HepG2 (cell line): ENCODE data around the gene PFKM. TPM values are rescaled to one million over a fixed set of nuclear protein-coding genes. Genes with fewer than 3 reads are reported as not detected.

ENCODE experiments used
- ATAC-seq: fragments of 200-7000 bp; cut with Tn5 transposase; 3 replicates; pipeline ENCODE4 v1.9.1; 2020; ENCODE audit warnings: mild to moderate bottlenecking, moderate library complexity
- BruUV-seq: library from RNA; stranded (reverse); fragments of 400-500 nt; replicated peaks from 2 replicates; lab custom pipeline; 2021; lab: Mats Ljungman, UMichigan
- CTCF ChIA-PET: fragments of 300-600 bp; formaldehyde crosslinking; extraction: SDS; loops from one replicate; lab custom pipeline; 2021; ENCODE audit warnings: low total read pairs, inconsistent platforms, low intra/inter-chr PET ratio; lab: Yijun Ruan, JAX
- POLR2A ChIA-PET: fragments of 350-600 bp; sonication (Branson Sonifier 250); formaldehyde crosslinking; loops from one replicate; lab custom pipeline; 2020; ENCODE audit warnings: antibody characterized with exemption, inconsistent platforms; lab: Yijun Ruan, JAX
- DNase-seq: peaks from one replicate; pipeline ENCODE4 v3.0.0-alpha.2; 2015; ENCODE audit warnings: low spot score
- FAIRE-seq: peaks from 3 replicates; lab custom pipeline; 2011; peaks lifted over from hg19 to GRCh38; lab: Jason Lieb, UNC
- H2AFZ ChIP-seq: one replicate; pipeline ENCODE4 v1.6.1; 2011; ENCODE audit warnings: low read length, inconsistent platforms
- H3K27ac ChIP-seq: fragments of 300-600 bp; 3 replicates; pipeline ENCODE4 v1.8.0; 2011; ENCODE audit warnings: mixed run types, mild to moderate bottlenecking, mixed read lengths, low read length, inconsistent platforms; ENCODE audit not compliant: insufficient read depth; ENCODE audit errors: extremely low read length
- H3K27me3 ChIP-seq, 2 experiments: fragments of 200-600 bp in 1 of 2; 2 replicates in 1 of 2; 3 replicates in 1 of 2; pipeline versions ENCODE4 v1.6.0 to v1.8.0; 2011; ENCODE audit warnings: low read length in 2 of 2, mild to moderate bottlenecking in 2 of 2, moderate library complexity in 2 of 2, inconsistent platforms in 1 of 2; ENCODE audit not compliant: insufficient read depth in 2 of 2, control insufficient read depth in 1 of 2
- H3K36me3 ChIP-seq, 2 experiments: fragments of 200-600 bp in 1 of 2; replicated peaks in 1 of 2; 2 replicates in 1 of 2; 3 replicates in 1 of 2; pipeline versions ENCODE4 v1.5.1 to v1.8.0; 2011; ENCODE audit warnings: low read length in 2 of 2, inconsistent platforms in 1 of 2; ENCODE audit not compliant: insufficient read depth in 2 of 2, control insufficient read depth in 1 of 2
- H3K4me1 ChIP-seq: 2 replicates; pipeline ENCODE4 v1.5.1; 2012; ENCODE audit warnings: low read length, inconsistent platforms; ENCODE audit not compliant: insufficient read depth
- H3K4me2 ChIP-seq: 2 replicates; pipeline ENCODE4 v1.6.0; 2011; ENCODE audit warnings: low read depth, low read length, inconsistent platforms
- H3K4me3 ChIP-seq, 3 experiments: fragments of 200-600 bp in 1 of 3; sonication (generic), shearing (Covaris generic) in 1 of 3; replicated peaks in 1 of 3; 2 replicates each; pipeline ENCODE4 v1.5.1; 2011 to 2016; ENCODE audit warnings: low read length in 3 of 3, inconsistent platforms in 2 of 3, low read depth in 2 of 3, mild to moderate bottlenecking in 2 of 3, control low read depth in 1 of 3, mixed read lengths in 1 of 3; ENCODE audit not compliant: insufficient read depth in 1 of 3
- H3K79me2 ChIP-seq: one replicate; pipeline ENCODE4 v1.6.1; 2011; ENCODE audit warnings: low read length, inconsistent platforms; ENCODE audit not compliant: insufficient read depth
- H3K9ac ChIP-seq: 2 replicates; pipeline ENCODE4 v1.6.0; 2011; ENCODE audit warnings: mild to moderate bottlenecking, low read depth, low read length, inconsistent platforms; ENCODE audit not compliant: insufficient read depth
- H3K9me3 ChIP-seq: 2 replicates; pipeline ENCODE4 v1.5.1; 2012; ENCODE audit warnings: mild to moderate bottlenecking, low read length
- H4K20me1 ChIP-seq: 2 replicates; pipeline ENCODE4 v1.6.0; 2011; ENCODE audit warnings: inconsistent platforms, mild to moderate bottlenecking, low read length, moderate library complexity; ENCODE audit not compliant: insufficient read depth
- CBX2 ChIP-seq, 2 experiments: fragments of 200-600 bp in 1 of 2; sonication (generic); formaldehyde crosslinking in 1 of 2; IDR thresholded peaks; 2 replicates each; pipeline versions ENCODE4 v1.7.0 to v1.8.1; 2018 to 2022; ENCODE audit warnings: low read depth in 2 of 2, low read length in 1 of 2, mild to moderate bottlenecking in 1 of 2, missing genetic modification reagents in 1 of 2
- CC2D1A ChIP-seq: sonication (generic); formaldehyde crosslinking; IDR thresholded peaks from 2 replicates; pipeline ENCODE4 v1.8.1; 2023; ENCODE audit warnings: mild to moderate bottlenecking, missing genetic modification reagents
- DNMT1 ChIP-seq: sonication (generic); formaldehyde crosslinking; IDR thresholded peaks from 2 replicates; pipeline ENCODE4 v1.5.1; 2020; ENCODE audit warnings: mild to moderate bottlenecking, missing genetic modification reagents
- ELF4 ChIP-seq: sonication (generic); formaldehyde crosslinking; IDR thresholded peaks from 2 replicates; pipeline ENCODE4 v1.5.0; 2020; ENCODE audit warnings: missing genetic modification reagents, mild to moderate bottlenecking, moderate library complexity, borderline replicate concordance
- HDAC1 ChIP-seq: sonication (generic); formaldehyde crosslinking; IDR thresholded peaks from 2 replicates; pipeline ENCODE4 v1.5.1; 2020; ENCODE audit warnings: mild to moderate bottlenecking, missing genetic modification reagents
- HIVEP1 ChIP-seq: sonication (generic); formaldehyde crosslinking; IDR thresholded peaks from 2 replicates; pipeline ENCODE4 v1.4.0; 2020; ENCODE audit warnings: mild to moderate bottlenecking, missing genetic modification reagents
- HMG20A ChIP-seq: IDR thresholded peaks from 2 replicates; pipeline ENCODE4 v1.6.1; 2016; ENCODE audit warnings: borderline replicate concordance
- HNF4G ChIP-seq, 2 experiments: sonication (generic) in 1 of 2; formaldehyde crosslinking in 1 of 2; IDR thresholded peaks; 2 replicates each; pipeline versions ENCODE4 v1.4.0 to v1.6.1; 2011 to 2020; ENCODE audit warnings: borderline replicate concordance in 2 of 2, low read depth in 2 of 2, mild to moderate bottlenecking in 2 of 2, low read length in 1 of 2, missing genetic modification reagents in 1 of 2, moderate library complexity in 1 of 2
- ISX ChIP-seq: sonication (generic); formaldehyde crosslinking; conservative IDR thresholded peaks from 2 replicates; pipeline ENCODE4 v1.5.0; 2020; ENCODE audit warnings: missing genetic modification reagents
- JUN ChIP-seq: sonication (generic); formaldehyde crosslinking; IDR thresholded peaks from 2 replicates; pipeline ENCODE4 v1.4.0; 2020; ENCODE audit warnings: mild to moderate bottlenecking, missing genetic modification reagents
- MBD4 ChIP-seq: IDR thresholded peaks from 2 replicates; pipeline ENCODE4 v1.6.1; 2012; ENCODE audit warnings: low read length, inconsistent platforms, borderline replicate concordance
- RFX1 ChIP-seq: fragments of 450-650 bp; IDR thresholded peaks from 2 replicates; pipeline ENCODE4 v1.6.1; 2017
- RFX3 ChIP-seq: IDR thresholded peaks from 2 replicates; pipeline ENCODE4 v1.6.1; 2016; ENCODE audit warnings: missing biosample characterization, missing genetic modification reagents
- RFXANK ChIP-seq: IDR thresholded peaks from 2 replicates; pipeline ENCODE4 v1.6.1; 2016
- SMC3 ChIP-seq: IDR thresholded peaks from 2 replicates; pipeline ENCODE4 v1.6.1; 2011; ENCODE audit warnings: low read length, improper control_type of control experiment
- STAT5B ChIP-seq: sonication (generic); formaldehyde crosslinking; IDR thresholded peaks from 2 replicates; pipeline ENCODE4 v1.4.0; 2020; ENCODE audit warnings: missing genetic modification reagents
- TBL1XR1 ChIP-seq: fragments of 150-350 bp; IDR thresholded peaks from 2 replicates; pipeline ENCODE4 v1.6.1; 2014; ENCODE audit warnings: borderline replicate concordance, low read length; ENCODE audit not compliant: partially characterized antibody
- TIGD3 ChIP-seq: sonication (generic); formaldehyde crosslinking; IDR thresholded peaks from 2 replicates; pipeline ENCODE4 v1.5.1; 2020; ENCODE audit warnings: mild to moderate bottlenecking, missing genetic modification reagents, borderline replicate concordance
- ZBTB42 ChIP-seq: sonication (generic); formaldehyde crosslinking; IDR thresholded peaks from 2 replicates; pipeline ENCODE4 v1.5.0; 2020; ENCODE audit warnings: mild to moderate bottlenecking, missing genetic modification reagents
- ZFP37 ChIP-seq: sonication (generic); formaldehyde crosslinking; IDR thresholded peaks from 2 replicates; pipeline ENCODE4 v1.4.0; 2020; ENCODE audit warnings: missing genetic modification reagents, borderline replicate concordance
- ZNF12 ChIP-seq: sonication (generic); formaldehyde crosslinking; IDR thresholded peaks from 2 replicates; pipeline ENCODE4 v1.5.0; 2020; ENCODE audit warnings: missing genetic modification reagents
- ZNF17 ChIP-seq: sonication (generic); formaldehyde crosslinking; IDR thresholded peaks from 2 replicates; pipeline ENCODE4 v1.5.0; 2020; ENCODE audit warnings: mild to moderate bottlenecking, missing genetic modification reagents
- ZNF205 ChIP-seq: IDR thresholded peaks from 2 replicates; pipeline ENCODE4 v1.6.1; 2018; ENCODE audit warnings: missing biosample characterization, missing genetic modification reagents
- ZNF460 ChIP-seq: sonication (generic); formaldehyde crosslinking; IDR thresholded peaks from 2 replicates; pipeline ENCODE4 v1.5.1; 2020; ENCODE audit warnings: missing genetic modification reagents, mild to moderate bottlenecking, borderline replicate concordance
- ZNF547 ChIP-seq: sonication (generic); formaldehyde crosslinking; IDR thresholded peaks from 2 replicates; pipeline ENCODE4 v1.5.1; 2020; ENCODE audit warnings: mild to moderate bottlenecking, missing genetic modification reagents
- ZNF564 ChIP-seq: sonication (generic); formaldehyde crosslinking; IDR thresholded peaks from 2 replicates; pipeline ENCODE4 v1.8.1; 2023; ENCODE audit warnings: mild to moderate bottlenecking, missing genetic modification reagents
- ZNF746 ChIP-seq: sonication (generic); formaldehyde crosslinking; IDR thresholded peaks from 2 replicates; pipeline ENCODE4 v1.8.0; 2022; ENCODE audit warnings: mild to moderate bottlenecking, missing genetic modification reagents
- ZNF839 ChIP-seq: sonication (generic); formaldehyde crosslinking; IDR thresholded peaks from 2 replicates; pipeline ENCODE4 v1.4.0; 2020; ENCODE audit warnings: missing genetic modification reagents, mild to moderate bottlenecking, borderline replicate concordance
- ZNF850 ChIP-seq: sonication (generic); formaldehyde crosslinking; conservative IDR thresholded peaks from 2 replicates; pipeline ENCODE4 v1.9.0; 2021; ENCODE audit warnings: mild to moderate bottlenecking, missing genetic modification reagents
- ZSCAN20 ChIP-seq: sonication (generic); formaldehyde crosslinking; IDR thresholded peaks from 2 replicates; pipeline ENCODE4 v1.4.0; 2020; ENCODE audit warnings: missing genetic modification reagents, mild to moderate bottlenecking, borderline replicate concordance
- WGBS: methylation state at CpG from one replicate; pipeline ENCODE4 v1.1.6; 2017; ENCODE audit warnings: low lambda C conversion rate; 5-methylcytosine and 5-hydroxymethylcytosine counted together
- in situ Hi-C: cut with HindIII; loops from 2 replicates; pipeline ENCODE4 v1.10.0; 2017; ENCODE audit warnings: low pct_unique_long_range_greater_than_20kb; ENCODE audit not compliant: extremely low pct_ligation_motif_present
- intact Hi-C: fragments of 100-400 bp; cut with micrococcal nuclease; formaldehyde crosslinking; loops from one replicate; pipeline ENCODE4 v1.10.0; 2022; ENCODE audit not compliant: unreplicated experiment
- polyA plus RNA-seq, 8 experiments: library from polyadenylated mRNA; depleted of rRNA in 3 of 8; stranded (reverse) in 7 of 8; unstranded in 1 of 8; fragments of >200 nt; fragmentation: Illumina TruSeq in 4 of 8; extraction: Trizol in 4 of 8; gene quantifications; 2 replicates each; pipeline versions ENCODE4 v1.2.1 to v1.2.3, GENCODE V29; 2011 to 2016; ENCODE audit warnings: low read depth in 4 of 8, missing spikeins in 1 of 8, mixed read lengths in 1 of 8; ENCODE audit not compliant: insufficient read depth in 1 of 8
- total RNA-seq, 5 experiments: library from RNA; depleted of rRNA; stranded (reverse); fragments of >200 nt; fragmentation: Illumina TruSeq; extraction: Trizol; gene quantifications; 2 replicates each; pipeline ENCODE4 v1.2.3, GENCODE V29; 2016; ENCODE audit warnings: low read depth in 1 of 5

PFKM gene
- total and polyA plus RNA-seq, 2 of the 13 experiments (the other 11 are each of a cell fraction or from before 2014, with no cell fraction given): 1.9 to 2.4 TPM

- H3K79me2 ChIP-seq: no peaks in the 10 kb centered on the region
Measured at GRCh38 chr12:48175613-48176416, 56.7 kb downstream of the PFKM start.

GRCh38 chr12:48176417-48176751 is 57.2 kb downstream of the PFKM start:
- ATAC-seq: no peak
- Histone ChIP-seq H3K4me2 (no peak overlapping the region), H3K9me3 (no peaks in the 10 kb centered on the region), H3K27me3 (peaks cover 0 to 20% of the 10 kb centered on the region in 2 experiments; a peak in 3 of 5 replicates), H3K4me1 (no peaks in the 10 kb centered on the region), H3K4me3 (no peak overlapping the region), H3K27ac (no peak overlapping the region), H3K9ac (no peak overlapping the region), H2AFZ (no peak overlapping the region), H3K36me3 (no peaks in the 10 kb centered on the region), H3K79me2 (no peaks in the 10 kb centered on the region), H4K20me1 (no peaks in the 10 kb centered on the region)
- intact Hi-C loops: no loop called here
- CTCF ChIA-PET: no interaction called here
- DNase-seq: no peak
- no TSS peak for BruUV-seq
- POLR2A ChIA-PET: no interaction called here
- no peak for FAIRE-seq
- in situ Hi-C loops: no loop called here
- TF ChIP-seq ZNF839 (no peak), ZNF564 (CRISPR knock-in tag) (no peak), TIGD3 (CRISPR knock-in tag) (no peak), ZNF460 (no peak), ZNF205 (CRISPR knock-in tag) (no peak), TBL1XR1 (no peak), STAT5B (CRISPR knock-in tag) (no peak), RFX1 (no peak), ZNF12 (CRISPR knock-in tag) (no peak), HNF4G (IDR thresholded peaks at IDR 0.05; ENCODE audit: borderline replicate concordance, low read depth, low read length) (no peak), HNF4G (CRISPR knock-in tag; IDR thresholded peaks at IDR 0.05; ENCODE audit: borderline replicate concordance, low read depth) (no peak), SMC3 (no peak)

More at GRCh38 chr12:48175613-48176416, 56.7 kb downstream of the PFKM start:
- Histone ChIP-seq H4K20me1 (no peaks in the 10 kb centered on the region), H3K4me2 (no peak overlapping the region)
- ATAC-seq: no peak
- 57% methylated on average over 3 of the region's 3 CpGs for WGBS
- no peak for TF ChIP-seq ZNF547
- TF ChIP-seq HMG20A (CRISPR knock-in tag): no peak
- TF ChIP-seq RFX3 (CRISPR knock-in tag): no peak
- TF ChIP-seq ZNF12 (CRISPR knock-in tag): no peak
- TF ChIP-seq MBD4: no peak
- TF ChIP-seq RFXANK (CRISPR knock-in tag): no peak
- no peak for TF ChIP-seq CC2D1A (CRISPR knock-in tag)
- TF ChIP-seq ZNF746 (CRISPR knock-in tag): no peak
- TF ChIP-seq ZSCAN20 (CRISPR knock-in tag): no peak
- TF ChIP-seq ZNF17 (CRISPR knock-in tag): no peak
- TF ChIP-seq HDAC1 (CRISPR knock-in tag): no peak
- TF ChIP-seq DNMT1: no peak
- no peak for TF ChIP-seq ISX
- TF ChIP-seq ELF4 (CRISPR knock-in tag): no peak
- no peak for TF ChIP-seq ZNF850
- TF ChIP-seq JUN (CRISPR knock-in tag): no peak
- TF ChIP-seq ZFP37 (CRISPR knock-in tag): no peak
- no peak for TF ChIP-seq CBX2 (IDR thresholded peaks at IDR 0.05; ENCODE audit: low read depth, low read length)
- no peak for TF ChIP-seq CBX2 (CRISPR knock-in tag; IDR thresholded peaks at IDR 0.05; ENCODE audit: low read depth)
- no peak for TF ChIP-seq ZBTB42
- no peak for TF ChIP-seq HIVEP1 (CRISPR knock-in tag)
- TF ChIP-seq, all 625 proteins: peak for 0
- no peak for FAIRE-seq
- ChIA-PET CTCF (no interaction called here), POLR2A (no interaction called here)
- H3K36me3 ChIP-seq: no peaks in the 10 kb centered on the region
- H3K9ac ChIP-seq: no peak overlapping the region
- H3K9me3 ChIP-seq: no peaks in the 10 kb centered on the region
- H3K27me3 ChIP-seq: peaks cover 0 to 14% of the 10 kb centered on the region in 2 experiments; a peak in 3 of 5 replicates
- no TSS peak for BruUV-seq
- H3K4me1 ChIP-seq: no peaks in the 10 kb centered on the region
- no peak overlapping the region for H2AFZ ChIP-seq
- no peak overlapping the region for H3K27ac ChIP-seq
- intact Hi-C loops (no loop called here), in situ Hi-C loops (no loop called here)
- no peak for DNase-seq
- no peak overlapping the region for H3K4me3 ChIP-seq
